ENCODE measurements around the gene RNF212. TPM values are rescaled to one million over a fixed set of nuclear protein-coding genes. Genes with fewer than 3 reads are reported as not detected.

RNF212 gene
- total RNA-seq, 4 donors from 2014 or later, result 1.3 TPM; not detected in 3

DNA sequence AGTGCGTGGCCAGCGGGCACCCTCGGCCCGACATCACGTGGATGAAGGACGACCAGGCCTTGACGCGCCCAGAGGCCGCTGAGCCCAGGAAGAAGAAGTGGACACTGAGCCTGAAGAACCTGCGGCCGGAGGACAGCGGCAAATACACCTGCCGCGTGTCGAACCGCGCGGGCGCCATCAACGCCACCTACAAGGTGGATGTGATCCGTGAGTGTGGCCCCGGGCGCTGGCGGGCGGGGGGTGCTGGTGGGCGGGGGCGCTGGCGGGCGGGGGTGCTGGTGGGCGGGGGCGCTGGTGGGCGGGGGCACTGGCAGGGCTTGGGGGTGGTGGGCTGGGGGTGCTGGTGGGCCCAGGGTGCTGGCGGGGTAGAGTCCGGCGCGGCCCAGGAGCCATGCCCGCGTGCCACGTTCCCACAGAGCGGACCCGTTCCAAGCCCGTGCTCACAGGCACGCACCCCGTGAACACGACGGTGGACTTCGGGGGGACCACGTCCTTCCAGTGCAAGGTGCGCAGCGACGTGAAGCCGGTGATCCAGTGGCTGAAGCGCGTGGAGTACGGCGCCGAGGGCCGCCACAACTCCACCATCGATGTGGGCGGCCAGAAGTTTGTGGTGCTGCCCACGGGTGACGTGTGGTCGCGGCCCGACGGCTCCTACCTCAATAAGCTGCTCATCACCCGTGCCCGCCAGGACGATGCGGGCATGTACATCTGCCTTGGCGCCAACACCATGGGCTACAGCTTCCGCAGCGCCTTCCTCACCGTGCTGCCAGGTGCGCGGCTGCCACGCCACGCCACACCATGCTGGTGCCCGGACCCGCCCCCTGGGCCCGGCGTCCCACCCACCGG is 89.2 kb downstream of the RNF212 start:
- in situ Hi-C loops (cut with MboI; ENCODE audit: low sequenced_read_pairs in 4 of 4) (no loop called here), intact Hi-C loops (cut with DNase I; ENCODE audit: low total_unique reads) (no loop called here)
- H3K4me3 ChIP-seq, result no peak overlapping the region
- H3K9me3 ChIP-seq, result no peaks in the 10 kb centered on the region
- H3K36me3 ChIP-seq, result peaks cover 0 to 9% of the 10 kb centered on the region in 2 donors
- H3K27me3 ChIP-seq, result peaks cover 0 to 3% (median 1%) of the 10 kb centered on the region in 3 donors
- H3K4me1 ChIP-seq, result no peaks in the 10 kb centered on the region
- DNase-seq (no peak), ATAC-seq (no peak)
- no peak for TF ChIP-seq POLR2A (IDR thresholded peaks at IDR 0.05)
- TF ChIP-seq, protein P1, sequence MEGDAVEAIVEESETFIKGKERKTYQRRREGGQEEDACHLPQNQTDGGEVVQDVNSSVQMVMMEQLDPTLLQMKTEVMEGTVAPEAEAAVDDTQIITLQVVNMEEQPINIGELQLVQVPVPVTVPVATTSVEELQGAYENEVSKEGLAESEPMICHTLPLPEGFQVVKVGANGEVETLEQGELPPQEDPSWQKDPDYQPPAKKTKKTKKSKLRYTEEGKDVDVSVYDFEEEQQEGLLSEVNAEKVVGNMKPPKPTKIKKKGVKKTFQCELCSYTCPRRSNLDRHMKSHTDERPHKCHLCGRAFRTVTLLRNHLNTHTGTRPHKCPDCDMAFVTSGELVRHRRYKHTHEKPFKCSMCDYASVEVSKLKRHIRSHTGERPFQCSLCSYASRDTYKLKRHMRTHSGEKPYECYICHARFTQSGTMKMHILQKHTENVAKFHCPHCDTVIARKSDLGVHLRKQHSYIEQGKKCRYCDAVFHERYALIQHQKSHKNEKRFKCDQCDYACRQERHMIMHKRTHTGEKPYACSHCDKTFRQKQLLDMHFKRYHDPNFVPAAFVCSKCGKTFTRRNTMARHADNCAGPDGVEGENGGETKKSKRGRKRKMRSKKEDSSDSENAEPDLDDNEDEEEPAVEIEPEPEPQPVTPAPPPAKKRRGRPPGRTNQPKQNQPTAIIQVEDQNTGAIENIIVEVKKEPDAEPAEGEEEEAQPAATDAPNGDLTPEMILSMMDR (IDR thresholded peaks at IDR 0.05 in 4 of 5, conservative IDR thresholded peaks at IDR 0.05 in 1 of 5), result no peak
- no peak overlapping the region for H3K27ac ChIP-seq

DNA sequence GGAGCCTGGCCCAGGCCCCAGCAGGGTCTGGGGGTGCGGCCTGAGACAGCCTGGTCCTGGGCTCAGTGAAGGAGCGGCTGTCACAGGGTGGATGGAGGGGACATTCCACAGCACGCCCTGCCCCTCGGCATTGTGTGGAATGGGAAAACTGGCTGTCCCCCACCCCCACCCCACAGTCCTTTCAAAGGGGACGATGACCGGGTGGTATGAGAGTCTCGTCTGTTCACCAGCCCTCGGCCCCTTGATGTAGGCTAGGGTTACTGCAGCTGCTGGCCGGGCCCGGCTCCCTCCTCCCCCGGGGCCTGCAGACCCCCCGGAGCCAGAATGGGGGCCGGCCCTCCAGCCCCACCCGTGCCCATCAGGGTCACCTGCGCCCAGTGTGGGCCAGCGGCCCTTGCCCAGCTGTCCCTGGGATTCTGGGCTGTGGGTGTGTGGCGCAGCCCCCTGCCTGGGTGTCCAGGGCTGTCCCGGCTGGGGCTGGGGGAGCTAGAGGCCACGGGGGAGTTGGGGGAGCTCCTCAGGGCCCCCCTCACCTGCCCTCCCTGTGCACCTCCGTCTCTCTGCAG is 90.2 kb downstream of the RNF212 start:
- in situ Hi-C loops (cut with MboI; ENCODE audit: low sequenced_read_pairs in 4 of 4), result no loop called here

DNA sequence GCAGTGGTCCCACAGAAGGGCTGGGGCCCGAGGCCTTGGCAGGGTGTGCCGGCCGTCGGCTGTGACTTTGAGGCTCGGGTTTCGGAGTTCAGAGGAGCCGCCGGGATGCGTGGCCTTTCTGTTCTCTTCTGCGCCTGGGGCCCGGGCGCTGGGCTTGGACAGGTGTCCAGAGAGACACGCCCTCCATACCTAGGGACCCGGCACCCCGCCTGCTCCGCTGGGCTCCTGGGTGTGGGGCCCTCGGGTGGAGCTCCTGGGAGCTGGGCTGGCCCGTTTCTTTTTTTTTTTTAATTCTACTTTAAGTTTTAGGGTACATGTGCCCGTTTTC is 90.7 kb downstream of the RNF212 start:
- intact Hi-C loops (cut with DNase I; ENCODE audit: low total_unique reads) (no loop called here), in situ Hi-C loops (cut with MboI; ENCODE audit: low sequenced_read_pairs in 4 of 4) (no loop called here)
- TF ChIP-seq, protein P1 (IDR thresholded peaks at IDR 0.05 in 4 of 5, conservative IDR thresholded peaks at IDR 0.05 in 1 of 5), result no peak
- no peak for TF ChIP-seq POLR2A (IDR thresholded peaks at IDR 0.05)
- no peak for DNase-seq
- no peak for ATAC-seq
- Histone ChIP-seq H3K27me3 (no peaks in the 10 kb centered on the region), H3K4me1 (no peaks in the 10 kb centered on the region), H3K27ac (no peak overlapping the region), H3K36me3 (peaks cover 0 to 9% of the 10 kb centered on the region in 2 donors), H3K9me3 (no peaks in the 10 kb centered on the region), H3K4me3 (no peak overlapping the region)

More for the DNA sequence above, 90.2 kb downstream of the RNF212 start:
- Histone ChIP-seq H3K27me3 (no peaks in the 10 kb centered on the region), H3K4me3 (no peak overlapping the region), H3K36me3 (peaks cover 0 to 9% of the 10 kb centered on the region in 2 donors), H3K4me1 (no peaks in the 10 kb centered on the region), H3K27ac (no peak overlapping the region), H3K9me3 (no peaks in the 10 kb centered on the region)
- TF ChIP-seq, protein P1 (IDR thresholded peaks at IDR 0.05 in 4 of 5, conservative IDR thresholded peaks at IDR 0.05 in 1 of 5), result no peak
- TF ChIP-seq POLR2A (IDR thresholded peaks at IDR 0.05), result no peak
- intact Hi-C loops (cut with DNase I; ENCODE audit: low total_unique reads), result no loop called here
- ATAC-seq, result no peak
- DNase-seq, result no peak

DNA sequence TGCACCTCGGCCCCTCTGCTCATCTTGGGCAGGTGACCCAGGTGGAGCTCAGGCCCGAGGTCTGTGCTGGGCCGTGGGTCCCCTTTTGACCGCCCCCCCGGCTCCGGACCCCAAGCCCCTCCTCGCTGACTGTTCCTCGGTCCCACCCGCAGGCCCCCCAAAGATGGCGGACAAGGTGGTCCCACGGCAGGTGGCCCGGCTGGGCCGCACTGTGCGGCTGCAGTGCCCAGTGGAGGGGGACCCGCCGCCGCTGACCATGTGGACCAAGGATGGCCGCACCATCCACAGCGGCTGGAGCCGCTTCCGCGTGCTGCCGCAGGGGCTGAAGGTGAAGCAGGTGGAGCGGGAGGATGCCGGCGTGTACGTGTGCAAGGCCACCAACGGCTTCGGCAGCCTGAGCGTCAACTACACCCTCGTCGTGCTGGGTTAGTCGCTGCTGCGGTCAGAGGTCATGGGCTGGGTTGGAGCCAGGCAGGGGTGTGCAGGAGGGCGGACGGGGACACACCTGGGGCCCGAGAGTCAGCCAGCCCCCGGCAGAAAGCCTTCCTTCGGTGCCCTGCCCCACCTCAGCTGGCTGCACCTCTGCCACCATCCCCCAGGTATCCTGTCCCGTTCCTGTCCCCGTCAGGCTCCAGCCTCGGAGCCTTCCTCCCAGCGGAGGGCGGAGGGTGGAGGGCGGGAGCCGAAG is 91.2 kb downstream of the RNF212 start:
- DNase-seq, result no peak
- Histone ChIP-seq H3K4me3 (no peak overlapping the region), H3K27ac (no peak overlapping the region), H3K27me3 (no peaks in the 10 kb centered on the region), H3K36me3 (peaks cover 0 to 9% of the 10 kb centered on the region in 2 donors), H3K4me1 (no peaks in the 10 kb centered on the region), H3K9me3 (no peaks in the 10 kb centered on the region)
- ATAC-seq, result no peak
- TF ChIP-seq, protein P1 (IDR thresholded peaks at IDR 0.05 in 4 of 5, conservative IDR thresholded peaks at IDR 0.05 in 1 of 5), result no peak
- TF ChIP-seq POLR2A (IDR thresholded peaks at IDR 0.05), result no peak
- in situ Hi-C loops (cut with MboI; ENCODE audit: low sequenced_read_pairs in 4 of 4) (no loop called here), intact Hi-C loops (cut with DNase I; ENCODE audit: low total_unique reads) (no loop called here)

Other genes starting within 250 kb of the RNF212 start
- 10 to 100 TPM; 34.9 to 48.3 (median 44.5) TPM for gene GAK, start 181.2 kb downstream of the RNF212 start, total RNA-seq
- gene TMEM175, start 181.1 kb downstream of the RNF212 start, total RNA-seq, result 10 to 100 TPM; 15.3 to 29.6 (median 20.8) TPM
- 1 to 10 TPM; 3.2 to 5.2 (median 4.5) TPM for gene DGKQ, start 140.0 kb downstream of the RNF212 start, total RNA-seq
- 10 to 100 TPM in 1 of 4 donors, 1 to 10 TPM in 2, under 1 TPM in 1; 0.12 to 10.8 (median 2.4) TPM for gene IDUA, start 126.5 kb downstream of the RNF212 start, total RNA-seq
- gene SLC26A1, start 120.2 kb downstream of the RNF212 start, total RNA-seq, result under 1 TPM in 1 of 4 donors, not detected in 3; 0.16 TPM
- 10 to 100 TPM; 10.4 to 32.4 (median 15.2) TPM for gene FGFRL1, start 101.9 kb downstream of the RNF212 start, total RNA-seq
- 1 to 10 TPM; 5.0 to 8.9 (median 5.2) TPM for gene SPON2, start 59.0 kb upstream of the RNF212 start, total RNA-seq
- 100 to 1,000 TPM; 126 to 224 (median 169) TPM for gene CTBP1, start 135.6 kb upstream of the RNF212 start, total RNA-seq
- 10 to 100 TPM; 30.0 to 42.7 (median 34.3) TPM for gene MAEA, start 176.3 kb upstream of the RNF212 start, total RNA-seq
- gene UVSSA, start 233.6 kb upstream of the RNF212 start, total RNA-seq, result 10 to 100 TPM in 3 of 4 donors, 1 to 10 TPM in 1; 8.5 to 13.2 (median 12.3) TPM